Endothelial cell of umbilical vein (primary cell): ENCODE measurements around the gene ATG14. TPM values are rescaled to one million over a fixed set of nuclear protein-coding genes. Genes with fewer than 3 reads are reported as not detected.

Source experiments
- BruUV-seq: library from RNA; stranded (reverse); fragments of 400-500 nt; replicated peaks from 2 replicates; lab custom pipeline; 2021; lab: Mats Ljungman, UMichigan
- CTCF ChIA-PET: fragments of 300-600, 350-600 bp; sonication (Branson Sonifier 250); formaldehyde crosslinking; loops from one replicate; lab custom pipeline; 2021; ENCODE audit warnings: antibody characterized with exemption, inconsistent platforms; lab: Charles Lee
- POLR2A ChIA-PET: fragments of 300-600, 350-600 bp; sonication (Branson Sonifier 250); formaldehyde crosslinking; loops from one replicate; lab custom pipeline; 2021; ENCODE audit warnings: antibody characterized with exemption, inconsistent platforms; lab: Charles Lee
- DNase-seq: peaks from one replicate; pipeline ENCODE4 v3.0.0-alpha.2; 2011; ENCODE audit warnings: low read depth, low spot score
- FAIRE-seq: peaks from 2 replicates; lab custom pipeline; 2011; peaks lifted over from hg19 to GRCh38; lab: Jason Lieb, UNC
- H2AFZ ChIP-seq: 2 replicates; pipeline ENCODE4 v1.6.0; 2012; ENCODE audit warnings: low read depth, low read length, control low read depth, inconsistent platforms
- H3K27ac ChIP-seq: 2 replicates; pipeline ENCODE4 v1.5.1; 2011; ENCODE audit warnings: low read depth, mild to moderate bottlenecking, control low read depth, low read length, moderate library complexity; ENCODE audit not compliant: insufficient read depth
- H3K27me3 ChIP-seq, 2 experiments: 2 replicates each; pipeline versions ENCODE4 v1.6.0 to v1.6.1; 2011; ENCODE audit warnings: low read length in 2 of 2, mixed read lengths in 1 of 2; ENCODE audit not compliant: control insufficient read depth in 2 of 2, insufficient read depth in 2 of 2
- H3K36me3 ChIP-seq, 2 experiments: 2 replicates in 1 of 2; 3 replicates in 1 of 2; pipeline ENCODE4 v1.5.1; 2011; ENCODE audit warnings: low read length in 2 of 2, mild to moderate bottlenecking in 1 of 2, moderate library complexity in 1 of 2; ENCODE audit not compliant: control insufficient read depth in 2 of 2, insufficient read depth in 2 of 2; ENCODE audit errors: extremely low read depth in 1 of 2
- H3K4me1 ChIP-seq: 3 replicates; pipeline ENCODE4 v1.5.1; 2011; ENCODE audit warnings: mild to moderate bottlenecking, low read length; ENCODE audit not compliant: control insufficient read depth, insufficient read depth; ENCODE audit errors: extremely low read depth
- H3K4me2 ChIP-seq: 2 replicates; pipeline ENCODE4 v1.6.1; 2011; ENCODE audit warnings: low read length, control low read depth, mixed read lengths; ENCODE audit not compliant: insufficient read depth
- H3K4me3 ChIP-seq, 3 experiments: fragments of 200-600 bp in 1 of 3; sonication (generic), shearing (Covaris generic) in 1 of 3; replicated peaks in 1 of 3; 2 replicates each; pipeline ENCODE4 v1.5.1; 2011 to 2016; ENCODE audit warnings: control low read depth in 3 of 3, low read length in 3 of 3, mild to moderate bottlenecking in 2 of 3, inconsistent platforms in 1 of 3, low read depth in 1 of 3, moderate library complexity in 1 of 3; ENCODE audit not compliant: insufficient read depth in 1 of 3
- H3K79me2 ChIP-seq: 2 replicates; pipeline ENCODE4 v1.6.0; 2012; ENCODE audit warnings: low read length, inconsistent platforms; ENCODE audit not compliant: control insufficient read depth, insufficient read depth
- H3K9ac ChIP-seq: replicated peaks from 2 replicates; pipeline ENCODE3; 2011; ENCODE audit warnings: low read length, control low read depth; ENCODE audit not compliant: insufficient read depth; ENCODE audit errors: extremely low read depth
- H3K9me1 ChIP-seq: replicated peaks from 3 replicates; pipeline ENCODE4 v1.6.0; 2011; ENCODE audit warnings: mild to moderate bottlenecking, low read length; ENCODE audit not compliant: control insufficient read depth, insufficient read depth; ENCODE audit errors: extremely low read depth
- H3K9me3 ChIP-seq: replicated peaks from 2 replicates; pipeline ENCODE4 v1.5.1; 2012; ENCODE audit warnings: low read length, inconsistent platforms; ENCODE audit not compliant: control insufficient read depth, insufficient read depth
- H4K20me1 ChIP-seq: replicated peaks from 2 replicates; pipeline ENCODE3; 2011; ENCODE audit warnings: mild to moderate bottlenecking, low read length; ENCODE audit not compliant: control insufficient read depth, insufficient read depth; ENCODE audit errors: extremely low read depth
- EZH2 ChIP-seq: IDR thresholded peaks from 2 replicates; pipeline ENCODE4 v1.6.1; 2012; ENCODE audit warnings: borderline replicate concordance, low read depth, mild to moderate bottlenecking, moderate library complexity, low read length, inconsistent platforms; ENCODE audit not compliant: severe bottlenecking
- FOS ChIP-seq: IDR thresholded peaks from 2 replicates; pipeline ENCODE4 v1.6.1; 2011; ENCODE audit warnings: mild to moderate bottlenecking, low read length, moderate library complexity, borderline replicate concordance; ENCODE audit not compliant: insufficient read depth
- GATA2 ChIP-seq: IDR thresholded peaks from 2 replicates; pipeline ENCODE4 v1.7.0; 2011; ENCODE audit warnings: low read depth, mild to moderate bottlenecking, moderate library complexity, mixed read lengths, low read length; ENCODE audit not compliant: insufficient read length, insufficient read depth
- JUN ChIP-seq: IDR thresholded peaks from 2 replicates; pipeline ENCODE4 v1.6.1; 2011; ENCODE audit warnings: borderline replicate concordance, low read depth; ENCODE audit not compliant: insufficient read length, insufficient read depth
- MYC ChIP-seq: IDR thresholded peaks from one replicate; pipeline ENCODE4 v1.6.1; 2011; ENCODE audit warnings: mild to moderate bottlenecking, low read depth, low read length
- POLR2A ChIP-seq: IDR thresholded peaks from 2 replicates; pipeline ENCODE4 v1.6.1; 2012; ENCODE audit warnings: low read depth, mild to moderate bottlenecking, control low read depth, low read length
- POLR2AphosphoS5 ChIP-seq: IDR thresholded peaks from 2 replicates; pipeline ENCODE4 v1.6.1; 2012; ENCODE audit warnings: low read depth, mild to moderate bottlenecking, control low read depth, low read length, moderate library complexity; ENCODE audit not compliant: insufficient read depth
- dilution Hi-C: fragments of 300-500 bp; cut with MboI; formaldehyde crosslinking; loops from one replicate; pipeline ENCODE4 v1.15.0; 2019; ENCODE audit warnings: low sequenced_read_pairs; ENCODE audit not compliant: extremely low pct_ligation_motif_present
- intact Hi-C: fragments of 100-400 bp; cut with micrococcal nuclease; formaldehyde crosslinking; loops from one replicate; pipeline ENCODE4 v1.10.0; 2022
- polyA plus RNA-seq, 4 experiments: library from polyadenylated mRNA; depleted of rRNA in 3 of 4; stranded (reverse) in 3 of 4; unstranded in 1 of 4; fragments of >200 nt; gene quantifications; 2 replicates each; pipeline versions ENCODE4 v1.2.1 to v1.2.3, GENCODE V29; 2011 to 2012; ENCODE audit warnings: missing spikeins in 1 of 4
- total RNA-seq: library from RNA; stranded (reverse); gene quantifications from 2 replicates; pipeline ENCODE4 v1.2.3, GENCODE V29; 2021
- TF ChIP-seq, protein P1 (sequence below), 2 donors: IDR thresholded peaks; 1 replicate in 1 of 2; 2 replicates in 1 of 2; pipeline ENCODE4 v1.5.1; 2011; ENCODE audit warnings: low read length in 2 of 2, mild to moderate bottlenecking in 2 of 2, moderate library complexity in 2 of 2, control low read depth in 1 of 2, inconsistent platforms in 1 of 2, low read depth in 1 of 2; ENCODE audit not compliant: insufficient read depth in 1 of 2; ENCODE audit errors: extremely low read depth in 1 of 2
- TF ChIP-seq, protein P2 (sequence below): IDR thresholded peaks from 2 replicates; pipeline ENCODE4 v1.6.1; 2011; ENCODE audit not compliant: insufficient read depth, insufficient read length

The ATG14 gene
- total and polyA plus RNA-seq, 2 donors (not counting 3 experiments of a cell fraction or from before 2014, with no cell fraction given) = 5.9 to 10.0 TPM

DNA sequence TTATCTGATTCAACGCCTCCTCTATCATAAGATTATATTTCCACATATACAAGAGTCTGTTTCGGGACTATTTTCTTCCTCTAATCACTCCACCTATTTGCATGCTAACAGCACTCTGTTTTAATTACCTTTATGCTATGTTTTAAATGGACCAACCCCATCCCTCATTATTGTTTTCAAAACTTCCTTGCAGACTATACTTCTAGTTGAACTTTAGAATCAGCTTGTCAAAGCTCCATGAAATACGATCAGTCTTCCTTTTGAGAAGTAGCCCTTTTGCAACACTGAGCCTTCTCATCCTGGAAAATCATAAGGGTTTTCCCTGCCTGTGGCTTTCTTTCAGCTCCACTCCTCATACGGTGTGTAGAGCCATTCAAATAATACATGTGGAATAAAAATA is 36.9 kb downstream of the ATG14 start:
- Histone ChIP-seq H3K36me3 (peaks cover 2 to 4% of the 10 kb centered on the region in 2 experiments), H3K4me2 (no peak overlapping the region), H3K4me1 (no peaks in the 10 kb centered on the region), H3K27me3 (no peaks in the 10 kb centered on the region), H3K9ac (no peak overlapping the region), H3K4me3 (no peak overlapping the region), H3K9me3 (no peaks in the 10 kb centered on the region), H3K9me1 (no peaks in the 10 kb centered on the region), H3K27ac (no peak overlapping the region), H3K79me2 (no peaks in the 10 kb centered on the region), H2AFZ (no peak overlapping the region), H4K20me1 (no peaks in the 10 kb centered on the region)
- POLR2A ChIA-PET = interaction anchor here (0.6 kb wide), 1 partner anchor 104 kb away, joined by 3 read pairs; no protein-coding TSS in a partner anchor
- CTCF ChIA-PET = interaction anchor here (0.6 to 1.1 kb wide), 3 partner anchors 14 to 259 kb away, joined by 3 to 4 read pairs (median 3); no protein-coding TSS in a partner anchor
- FAIRE-seq (no peak), DNase-seq (no peak)
- TF ChIP-seq JUN (no peak), GATA2 (no peak), FOS (no peak), POLR2AphosphoS5 (no peak), EZH2 (no peak), POLR2A (no peak), MYC (no peak)
- TF ChIP-seq, protein P1, sequence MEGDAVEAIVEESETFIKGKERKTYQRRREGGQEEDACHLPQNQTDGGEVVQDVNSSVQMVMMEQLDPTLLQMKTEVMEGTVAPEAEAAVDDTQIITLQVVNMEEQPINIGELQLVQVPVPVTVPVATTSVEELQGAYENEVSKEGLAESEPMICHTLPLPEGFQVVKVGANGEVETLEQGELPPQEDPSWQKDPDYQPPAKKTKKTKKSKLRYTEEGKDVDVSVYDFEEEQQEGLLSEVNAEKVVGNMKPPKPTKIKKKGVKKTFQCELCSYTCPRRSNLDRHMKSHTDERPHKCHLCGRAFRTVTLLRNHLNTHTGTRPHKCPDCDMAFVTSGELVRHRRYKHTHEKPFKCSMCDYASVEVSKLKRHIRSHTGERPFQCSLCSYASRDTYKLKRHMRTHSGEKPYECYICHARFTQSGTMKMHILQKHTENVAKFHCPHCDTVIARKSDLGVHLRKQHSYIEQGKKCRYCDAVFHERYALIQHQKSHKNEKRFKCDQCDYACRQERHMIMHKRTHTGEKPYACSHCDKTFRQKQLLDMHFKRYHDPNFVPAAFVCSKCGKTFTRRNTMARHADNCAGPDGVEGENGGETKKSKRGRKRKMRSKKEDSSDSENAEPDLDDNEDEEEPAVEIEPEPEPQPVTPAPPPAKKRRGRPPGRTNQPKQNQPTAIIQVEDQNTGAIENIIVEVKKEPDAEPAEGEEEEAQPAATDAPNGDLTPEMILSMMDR (IDR thresholded peaks at IDR 0.05; ENCODE audit: extremely low read depth in 1 of 2, insufficient read depth in 1 of 2, low read depth in 1 of 2, low read length in 2 of 2) = no peak
- TF ChIP-seq, protein P2, sequence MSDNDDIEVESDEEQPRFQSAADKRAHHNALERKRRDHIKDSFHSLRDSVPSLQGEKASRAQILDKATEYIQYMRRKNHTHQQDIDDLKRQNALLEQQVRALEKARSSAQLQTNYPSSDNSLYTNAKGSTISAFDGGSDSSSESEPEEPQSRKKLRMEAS = no peak
- dilution Hi-C loops = no loop called here
- intact Hi-C loops = no loop called here
- BruUV-seq = no TSS peak
